GM19238 (cell line): Measurements from ENCODE around the gene CSMD2.
"Not testable (repeated sequence)": the region's sequence is repeated elsewhere in the genome, so short reads cannot be mapped to it uniquely, and the experiment has no call there.

Experiments
- DNase-seq: peaks from one replicate; pipeline ENCODE4 v3.0.0; 2011; ENCODE audit warnings: low spot score; ENCODE audit not compliant: insufficient read length

The CSMD2 gene

GRCh38 chr1:34113362-34113761 is 51.7 kb downstream of the CSMD2 start:
- DNase-seq: no peak

GRCh38 chr1:34108711-34109110 is 56.3 kb downstream of the CSMD2 start:
- DNase-seq: no peak

- DNase-seq: no peak
Measured at GRCh38 chr1:34108269-34108668, 56.8 kb downstream of the CSMD2 start.

- no peak for DNase-seq
Measured at GRCh38 chr1:34101151-34101550, 63.9 kb downstream of the CSMD2 start.

GRCh38 chr1:34100332-34100731 is 64.7 kb downstream of the CSMD2 start:
- DNase-seq: no peak

GRCh38 chr1:34092399-34092798 is 72.6 kb downstream of the CSMD2 start:
- not testable (repeated sequence) for DNase-seq

GRCh38 chr1:34089731-34090130 is 75.3 kb downstream of the CSMD2 start:
- DNase-seq: no peak

GRCh38 chr1:34087986-34088385 is 77.0 kb downstream of the CSMD2 start:
- DNase-seq: no peak

- no peak for DNase-seq
Measured at GRCh38 chr1:34086561-34086960, 78.5 kb downstream of the CSMD2 start.

GRCh38 chr1:34083974-34084373 is 81.1 kb downstream of the CSMD2 start:
- DNase-seq: no peak

- DNase-seq: not testable (repeated sequence)
Measured at GRCh38 chr1:34082085-34082670, 82.9 kb downstream of the CSMD2 start.

- DNase-seq: no peak
Measured at GRCh38 chr1:34078383-34078782, 86.6 kb downstream of the CSMD2 start.

GRCh38 chr1:34075576-34075975 is 89.5 kb downstream of the CSMD2 start:
- DNase-seq: no peak

GRCh38 chr1:34073028-34073695 is 91.9 kb downstream of the CSMD2 start:
- DNase-seq: no peak

GRCh38 chr1:34070201-34070836 is 94.7 kb downstream of the CSMD2 start:
- DNase-seq: no peak

GRCh38 chr1:34066981-34067603 is 97.9 kb downstream of the CSMD2 start:
- no peak for DNase-seq

- DNase-seq: no peak
Measured at GRCh38 chr1:34066166-34066565, 98.9 kb downstream of the CSMD2 start.

GRCh38 chr1:34065498-34065897 is 99.5 kb downstream of the CSMD2 start:
- DNase-seq: no peak

GRCh38 chr1:34060901-34061415 is 104.1 kb downstream of the CSMD2 start:
- no peak for DNase-seq

- no peak for DNase-seq
Measured at GRCh38 chr1:34060187-34060730, 104.8 kb downstream of the CSMD2 start.

- no peak for DNase-seq
Measured at GRCh38 chr1:34057347-34058130, 107.5 kb downstream of the CSMD2 start.
